DOHH2 (cell line): Measurements from ENCODE around the gene FILIP1L.

Experiments
- CTCF ChIP-seq: fragments of 200-600 bp; sonication (generic); IDR thresholded peaks from one replicate; pipeline ENCODE4 v1.5.1; 2014; ENCODE audit warnings: antibody characterized with exemption, mild to moderate bottlenecking, low read depth, low read length; ENCODE audit not compliant: poor library complexity, severe bottlenecking
- EZH2phosphoT487 ChIP-seq: fragments of 200-600 bp; sonication (generic); IDR thresholded peaks from 2 replicates; pipeline ENCODE4 v1.6.1; 2017; ENCODE audit warnings: borderline replicate concordance, mild to moderate bottlenecking, antibody characterized with exemption, low read length, moderate library complexity, mixed read lengths

- no peak for TF ChIP-seq CTCF
- TF ChIP-seq EZH2phosphoT487 = no peak
Observed at GRCh38 chr3:100111728-100112127, 2.6 kb downstream of the FILIP1L start.
